ENCODE results near the gene NAA60.
A peak's percentile ranks its signal among the peaks of the same experiment; 100 is the strongest.
"Not testable (repeated sequence)": the region's sequence is repeated elsewhere in the genome, so short reads cannot be mapped to it uniquely, and the experiment has no call there.

Gene NAA60

DNA sequence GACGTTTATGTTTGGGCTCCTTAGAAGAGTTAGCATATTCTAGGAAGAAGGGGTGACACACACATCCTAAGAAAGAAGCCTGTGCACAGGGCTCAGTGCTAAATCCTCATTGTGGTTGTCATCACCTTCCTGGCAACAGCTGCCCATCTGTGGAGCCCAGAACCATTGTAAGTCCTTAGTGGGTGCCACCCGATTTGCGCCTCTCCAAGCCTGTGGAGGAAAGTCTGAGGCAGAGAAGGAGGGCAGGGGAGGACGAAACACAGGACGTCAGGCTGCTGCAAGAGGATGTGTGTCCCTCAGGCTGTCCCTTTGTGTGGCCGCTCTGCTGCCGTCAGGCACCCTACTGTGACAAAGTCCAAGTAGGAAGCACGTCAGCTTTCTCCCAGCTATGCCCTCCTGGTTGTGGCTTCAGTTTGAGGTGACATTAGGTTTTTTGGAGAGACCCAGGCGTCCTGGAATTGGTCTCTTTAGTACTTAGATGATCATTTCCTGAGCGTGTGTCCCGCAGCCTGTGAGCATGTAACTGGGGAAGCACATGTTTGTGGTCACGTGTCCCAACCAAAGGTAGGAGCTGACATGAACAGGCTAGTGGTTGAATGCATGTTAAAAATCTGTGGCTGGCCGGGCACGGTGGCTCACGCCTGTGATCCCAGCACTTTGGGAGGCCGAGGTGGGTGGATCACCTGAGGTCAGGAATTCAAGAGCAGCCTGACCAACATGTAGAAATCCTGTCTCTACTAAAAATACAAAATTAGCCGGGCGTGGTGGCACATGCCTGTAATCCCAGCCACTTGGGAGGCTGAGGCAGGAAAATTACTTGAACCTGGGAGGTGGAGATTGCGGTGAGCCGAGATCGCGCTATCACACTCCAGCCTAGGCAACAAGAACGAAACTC, 68.1 kb downstream of the NAA60 start:
- DNase-seq (ENCODE audit: low spot score): no peak

DNA sequence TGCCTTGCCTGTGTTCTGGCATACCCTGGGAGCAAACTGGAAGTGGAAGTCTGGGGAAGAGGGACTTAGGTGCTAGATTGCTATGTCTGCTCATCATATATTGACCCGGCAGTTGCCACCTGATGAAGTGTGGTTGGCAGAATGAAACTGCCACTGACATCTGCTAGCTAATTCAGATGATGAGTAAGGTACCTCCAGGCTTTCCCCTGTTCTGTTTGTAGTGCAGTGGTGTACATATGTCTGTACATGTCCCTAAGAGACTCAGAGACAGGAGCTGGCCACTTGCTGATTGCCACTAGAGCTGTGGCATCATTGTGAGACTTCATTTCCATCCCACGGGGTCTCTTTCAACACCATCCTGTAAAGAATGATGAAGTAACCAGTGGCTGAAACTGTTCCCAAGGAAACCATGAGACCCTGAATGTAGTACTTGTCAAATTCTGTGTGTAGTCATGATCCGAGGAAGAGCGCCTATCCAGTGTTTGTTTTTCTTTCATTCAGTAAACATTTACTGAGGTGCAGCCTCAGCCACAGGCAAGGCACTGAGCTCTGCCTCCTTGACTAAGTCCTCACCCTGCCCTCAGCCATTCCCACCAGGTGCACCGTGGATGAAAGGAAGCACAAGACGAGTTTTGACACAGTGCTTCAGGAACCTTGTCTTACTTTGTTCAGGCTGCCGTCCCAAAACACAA, 70.6 kb downstream of the NAA60 start:
- DNase-seq (ENCODE audit: low spot score): no peak

- peak; percentile 37 for DNase-seq (ENCODE audit: low spot score)
Measured at GRCh38 chr16:3514621-3515020, 71.1 kb downstream of the NAA60 start.

GRCh38 chr16:3515897-3516296, 72.4 kb downstream of the NAA60 start:
- no peak for DNase-seq (ENCODE audit: low spot score)

- DNase-seq (ENCODE audit: low spot score): no peak
Measured at GRCh38 chr16:3518292-3518985, 75.0 kb downstream of the NAA60 start.

DNA sequence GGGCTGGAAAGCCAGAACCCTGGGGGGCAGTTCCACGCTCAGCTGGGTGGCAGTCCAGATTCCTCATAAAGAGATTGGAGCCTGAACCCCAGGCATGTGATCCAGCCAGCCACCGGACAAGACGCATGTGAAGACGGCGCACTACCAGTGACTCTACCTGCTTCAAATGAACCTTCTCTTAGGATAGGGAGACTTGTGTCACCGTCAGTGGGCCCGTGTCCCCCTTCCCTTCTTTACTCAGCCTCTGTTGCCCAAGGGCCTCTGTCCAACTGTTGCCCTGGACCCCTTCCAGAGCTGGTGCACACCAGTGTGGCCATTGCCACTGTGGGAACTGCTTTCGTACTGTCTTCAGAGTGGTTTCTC, 75.5 kb downstream of the NAA60 start:
- DNase-seq (ENCODE audit: low spot score): no peak

- no peak for DNase-seq (ENCODE audit: low spot score)
Measured at GRCh38 chr16:3519581-3519980, 76.1 kb downstream of the NAA60 start.

GRCh38 chr16:3520413-3520812, 76.9 kb downstream of the NAA60 start:
- DNase-seq (ENCODE audit: low spot score): no peak

- DNase-seq (ENCODE audit: low spot score): no peak
Measured at GRCh38 chr16:3520841-3521240, 77.4 kb downstream of the NAA60 start.

- no peak for DNase-seq (ENCODE audit: low spot score)
Measured at GRCh38 chr16:3523281-3523680, 79.8 kb downstream of the NAA60 start.

DNA sequence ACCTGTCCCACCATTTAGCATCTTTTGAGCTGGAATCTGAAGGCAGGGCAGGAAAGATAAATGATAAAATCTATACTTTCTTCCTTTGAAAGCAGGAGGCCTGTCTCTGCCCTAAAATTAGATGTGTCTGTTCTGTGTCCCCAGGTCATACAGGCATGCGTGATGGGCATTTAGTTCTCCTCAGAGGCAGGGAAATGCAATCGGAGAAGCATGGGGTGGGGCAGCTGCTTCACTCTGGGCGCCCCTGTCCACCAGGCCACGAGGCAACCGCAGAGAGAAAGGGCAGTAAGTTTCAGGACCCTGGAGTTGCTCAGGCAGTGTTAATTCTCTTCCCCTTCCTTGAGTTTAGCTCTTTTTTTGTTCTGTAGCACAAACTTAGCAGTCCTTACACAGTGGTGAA, 82.5 kb downstream of the NAA60 start:
- no peak for DNase-seq (ENCODE audit: low spot score)

DNA sequence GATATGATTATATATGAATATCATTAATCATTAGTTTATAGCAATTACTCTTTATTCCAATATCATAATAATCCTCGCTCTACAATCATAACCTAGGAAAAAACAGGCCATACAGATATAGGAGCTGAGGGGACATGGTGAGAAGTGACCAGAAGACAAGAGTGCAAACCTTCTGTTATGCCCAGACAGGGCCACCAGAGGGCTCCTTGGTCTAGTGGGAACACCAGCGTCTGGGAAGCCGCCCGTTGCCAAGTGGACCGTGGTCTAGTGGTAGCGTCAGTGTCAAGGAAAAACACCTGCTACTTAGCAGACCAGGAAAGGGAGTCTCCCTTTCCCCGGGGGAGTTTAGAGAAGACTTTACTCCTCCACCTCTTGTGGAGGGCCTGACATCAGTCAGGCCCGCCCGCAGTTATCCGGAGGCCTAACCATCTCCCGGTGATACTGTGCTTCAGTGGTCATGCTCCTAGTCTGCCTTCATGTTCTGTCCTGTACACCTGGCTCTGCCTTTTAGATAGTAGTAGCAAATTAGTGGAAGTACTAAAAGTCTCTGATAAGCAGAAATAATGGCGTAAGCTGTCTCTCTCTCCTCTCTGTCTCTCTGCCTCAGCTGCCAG, 83.8 kb downstream of the NAA60 start:
- DNase-seq (ENCODE audit: low spot score): not testable (repeated sequence)

DNA sequence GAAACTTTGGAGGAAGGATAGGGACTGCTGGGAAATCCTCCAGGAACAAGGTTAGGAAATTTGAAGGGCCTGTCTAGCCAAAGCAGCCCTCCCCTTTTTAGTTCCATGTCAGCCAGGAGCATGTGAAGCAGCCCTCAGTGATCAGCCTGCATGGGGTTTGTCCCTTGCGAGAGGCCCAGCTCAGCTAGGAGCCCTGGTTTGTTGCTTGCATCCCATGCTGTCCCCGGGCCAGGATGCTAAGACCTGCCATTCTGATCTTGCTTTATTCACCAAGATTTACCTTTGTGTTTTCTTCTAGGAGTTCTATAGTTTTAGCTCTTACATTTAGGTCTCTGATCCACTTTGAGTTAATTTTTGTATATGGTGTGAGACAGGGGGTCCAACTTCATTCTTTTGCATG, 84.9 kb downstream of the NAA60 start:
- DNase-seq (ENCODE audit: low spot score): no peak

GRCh38 chr16:3529175-3529574, 85.7 kb downstream of the NAA60 start:
- no peak for DNase-seq (ENCODE audit: low spot score)

DNA sequence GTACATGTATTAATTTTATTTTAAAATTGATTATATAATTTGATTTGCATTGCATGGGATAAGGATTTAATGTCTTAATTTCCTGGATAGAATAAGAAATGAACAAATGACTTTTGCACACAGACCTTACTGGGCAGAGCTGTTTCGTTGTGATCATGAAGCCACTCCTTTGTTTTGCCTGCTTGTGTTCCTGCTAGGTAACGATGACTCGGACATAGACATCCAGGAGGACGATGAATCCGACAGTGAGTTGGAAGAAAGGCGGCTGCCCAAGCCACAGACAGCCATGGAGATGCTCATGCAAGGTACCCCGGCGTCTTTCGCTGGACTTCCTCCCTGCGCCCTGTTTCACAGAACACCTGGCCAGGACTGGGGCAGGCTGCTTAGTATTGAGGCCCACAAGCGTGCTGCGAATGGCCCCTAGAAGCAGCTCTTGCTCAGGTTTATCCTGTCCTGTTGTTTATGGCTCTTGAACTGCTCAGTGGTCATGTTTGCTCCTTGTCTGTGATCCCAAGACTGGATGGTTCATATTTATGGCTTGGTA, 87.0 kb downstream of the NAA60 start:
- DNase-seq (ENCODE audit: low spot score): no peak

GRCh38 chr16:3532741-3533140, 89.3 kb downstream of the NAA60 start:
- DNase-seq (ENCODE audit: low spot score): no peak

- DNase-seq (ENCODE audit: low spot score): no peak
Measured at GRCh38 chr16:3534126-3534525, 90.6 kb downstream of the NAA60 start.

GRCh38 chr16:3536271-3536731, 92.8 kb downstream of the NAA60 start:
- peak; percentile 61 for DNase-seq (ENCODE audit: low spot score)
